K562 (cell line): ENCODE results near the gene BRINP1. TPM values are rescaled to one million over a fixed set of nuclear protein-coding genes. Genes with fewer than 3 reads are reported as not detected.

ENCODE experiments used
- GTF2F1 ChIP-seq: IDR thresholded peaks from 2 replicates; pipeline ENCODE4 v1.6.1; 2011; ENCODE audit warnings: low read depth, low read length, improper control_type of control experiment
- HES1 ChIP-seq: fragments of 450-650 bp; IDR thresholded peaks from 2 replicates; pipeline ENCODE4 v1.6.1; 2016; ENCODE audit warnings: low read depth, mild to moderate bottlenecking, moderate library complexity
- HMGXB4 ChIP-seq: sonication (generic); formaldehyde crosslinking; IDR thresholded peaks from 2 replicates; pipeline ENCODE4 v1.8.1; 2023; ENCODE audit warnings: mild to moderate bottlenecking, missing genetic modification reagents
- ILK ChIP-seq: fragments of 450-650 bp; IDR thresholded peaks from 2 replicates; pipeline ENCODE4 v1.6.1; 2016; ENCODE audit warnings: missing genetic modification characterization, low read depth, mild to moderate bottlenecking, missing compliant biosample characterization, moderate library complexity, borderline replicate concordance
- MTF1 ChIP-seq: fragments of 250-450 bp; sonication (Bioruptor Pico); IDR thresholded peaks from 2 replicates; pipeline ENCODE4 v1.9.0; 2021; ENCODE audit warnings: moderate library complexity, mild to moderate bottlenecking, inconsistent platforms, borderline replicate concordance
- NELFE ChIP-seq: IDR thresholded peaks from 2 replicates; pipeline ENCODE4 v1.6.1; 2011; ENCODE audit warnings: mild to moderate bottlenecking; ENCODE audit not compliant: insufficient read depth, insufficient read length
- PCBP2 ChIP-seq: fragments of 200-400 bp; formaldehyde crosslinking; IDR thresholded peaks from 2 replicates; pipeline ENCODE4 v1.6.1; 2018; ENCODE audit warnings: low read length, low read depth, mild to moderate bottlenecking, moderate library complexity; ENCODE audit not compliant: poor library complexity, severe bottlenecking
- POU5F1 ChIP-seq: fragments of 150-350 bp; IDR thresholded peaks from 2 replicates; pipeline ENCODE4 v1.6.1; 2014; ENCODE audit warnings: borderline replicate concordance, low read length, low read depth, mild to moderate bottlenecking; ENCODE audit not compliant: partially characterized antibody
- RREB1 ChIP-seq: fragments of 250-450 bp; sonication (Bioruptor Pico); IDR thresholded peaks from 2 replicates; pipeline ENCODE4 v1.4.0; 2020
- SRSF9 ChIP-seq: fragments of 200-400 bp; formaldehyde crosslinking; IDR thresholded peaks from 2 replicates; pipeline ENCODE4 v1.6.1; 2017; ENCODE audit warnings: low read depth, low read length, borderline replicate concordance
- ZNF174 ChIP-seq: fragments of 250-450 bp; sonication (Bioruptor Pico); IDR thresholded peaks from 2 replicates; pipeline ENCODE4 v1.4.0; 2020; ENCODE audit warnings: mild to moderate bottlenecking
- ZNF280A ChIP-seq: fragments of 450-650 bp; IDR thresholded peaks from 2 replicates; pipeline ENCODE4 v1.6.1; 2018; ENCODE audit warnings: mild to moderate bottlenecking, low read depth; ENCODE audit not compliant: partially characterized antibody
- ZNF384 ChIP-seq: IDR thresholded peaks from 2 replicates; pipeline ENCODE4 v1.6.1; 2012; ENCODE audit warnings: low read depth, low read length, improper control_type of control experiment
- ZNF512 ChIP-seq: IDR thresholded peaks from 2 replicates; pipeline ENCODE4 v1.6.1; 2016; ENCODE audit warnings: missing genetic modification characterization, missing compliant biosample characterization
- polyA plus RNA-seq, 8 experiments: library from polyadenylated mRNA; depleted of rRNA in 4 of 8; stranded (reverse) in 5 of 8; unstranded in 3 of 8; fragments of >200 nt; fragmentation: Nextera tagmentation in 2 of 8; fragmentation: Illumina TruSeq in 1 of 8; extraction: Ambion mirVana in 2 of 8; extraction: Trizol in 1 of 8; gene quantifications; 2 replicates each; pipeline versions ENCODE4 v1.2.1 to v1.2.3, GENCODE V29; 2011 to 2014; ENCODE audit warnings: inconsistent platforms in 1 of 8, missing spikeins in 1 of 8
- total RNA-seq, 7 experiments: library from RNA; depleted of rRNA in 6 of 7; stranded (reverse); fragments of >200 nt in 6 of 7; fragmentation: Illumina TruSeq in 2 of 7; extraction: Trizol in 2 of 7; gene quantifications; 2 replicates each; pipeline versions ENCODE4 v1.2.1 to v1.2.3, GENCODE V29; 2011 to 2021; ENCODE audit warnings: low replicate concordance in 1 of 7

Gene BRINP1
- total and polyA plus RNA-seq, 9 of the 15 experiments (the other 6 are each of a cell fraction or from before 2014, with no cell fraction given), result not detected

- TF ChIP-seq RREB1 (CRISPR knock-in tag) (no peak), ZNF512 (no peak), ZNF280A (no peak), GTF2F1 (no peak), SRSF9 (no peak), ILK (tag) (no peak), HMGXB4 (CRISPR knock-in tag) (no peak), NELFE (no peak), POU5F1 (no peak), PCBP2 (no peak), HES1 (no peak), ZNF384 (no peak), ZNF174 (CRISPR knock-in tag) (no peak), MTF1 (no peak)
These were observed 77.7 kb downstream of the BRINP1 start (continued) for GRCh38 chr9:119291554-119291953.
